H1 (cell line): ENCODE results near the gene ARMCX2. TPM values are rescaled to one million over a fixed set of nuclear protein-coding genes. Genes with fewer than 3 reads are reported as not detected.

ENCODE experiments used
- CTCF ChIA-PET: fragments of 300-600 bp; sonication (Branson Sonifier 250); formaldehyde crosslinking; loops from one replicate; lab custom pipeline; 2021; ENCODE audit not compliant: partially characterized antibody; lab: Charles Lee
- POLR2A ChIA-PET: fragments of 300-600 bp; sonication (Branson Sonifier 250); formaldehyde crosslinking; loops from one replicate; lab custom pipeline; 2021; ENCODE audit warnings: inconsistent platforms; ENCODE audit not compliant: partially characterized antibody; lab: Charles Lee
- DNase-seq, 2 experiments: peaks; one replicate each; pipeline versions ENCODE4 v3.0.0 to v3.0.0-alpha.2; 2010 to 2022; ENCODE audit warnings: low spot score in 2 of 2, low read depth in 1 of 2, mixed read lengths in 1 of 2
- FAIRE-seq: peaks from 2 replicates; lab custom pipeline; 2011; peaks lifted over from hg19 to GRCh38; lab: Jason Lieb, UNC
- H2AFZ ChIP-seq: 2 replicates; pipeline ENCODE4 v1.8.1; 2012; ENCODE audit warnings: low read length, inconsistent platforms
- H2AK5ac ChIP-seq: 2 replicates; pipeline ENCODE4 v1.6.1; 2013; ENCODE audit warnings: low read depth, low read length
- H2BK120ac ChIP-seq: replicated peaks from 2 replicates; pipeline ENCODE3; 2013; ENCODE audit warnings: low read depth, low read length, inconsistent platforms
- H2BK12ac ChIP-seq: 2 replicates; pipeline ENCODE4 v1.6.1; 2013; ENCODE audit warnings: low read depth, low read length
- H2BK15ac ChIP-seq: 2 replicates; pipeline ENCODE4 v1.6.1; 2013; ENCODE audit warnings: low read length
- H2BK20ac ChIP-seq: 2 replicates; pipeline ENCODE4 v1.6.1; 2013; ENCODE audit warnings: low read length
- H2BK5ac ChIP-seq: 2 replicates; pipeline ENCODE4 v1.6.1; 2013; ENCODE audit warnings: low read depth, low read length
- H3K14ac ChIP-seq: 2 replicates; pipeline ENCODE4 v1.6.1; 2013; ENCODE audit warnings: inconsistent platforms; ENCODE audit not compliant: insufficient read length
- H3K18ac ChIP-seq: 2 replicates; pipeline ENCODE4 v1.6.1; 2013; ENCODE audit warnings: low read length; ENCODE audit errors: extremely low read depth
- H3K23ac ChIP-seq: 2 replicates; pipeline ENCODE4 v1.6.1; 2013; ENCODE audit warnings: inconsistent platforms; ENCODE audit not compliant: insufficient read length
- H3K23me2 ChIP-seq: 2 replicates; pipeline ENCODE4 v1.6.1; 2013; ENCODE audit warnings: low read depth, low read length
- H3K27ac ChIP-seq: 2 replicates; pipeline ENCODE4 v1.6.1; 2011; ENCODE audit warnings: low read depth, low read length, inconsistent platforms
- H3K27me3 ChIP-seq, 4 experiments: replicated peaks in 1 of 4; 1 replicate in 1 of 4; 2 replicates in 3 of 4; pipeline versions ENCODE4 v1.6.1 to v1.8.1; 2011 to 2013; ENCODE audit warnings: low read length in 3 of 4, mild to moderate bottlenecking in 3 of 4, inconsistent platforms in 2 of 4, mixed read lengths in 2 of 4, moderate library complexity in 1 of 4; ENCODE audit not compliant: control insufficient read depth in 3 of 4, insufficient read depth in 3 of 4; ENCODE audit errors: extremely low read depth in 1 of 4
- H3K36me3 ChIP-seq, 4 experiments: 2 replicates each; pipeline versions ENCODE4 v1.6.1 to v1.8.1; 2011 to 2013; ENCODE audit warnings: mild to moderate bottlenecking in 4 of 4, low read length in 3 of 4, moderate library complexity in 2 of 4, control low read depth in 1 of 4, inconsistent platforms in 1 of 4; ENCODE audit not compliant: insufficient read depth in 4 of 4, control insufficient read depth in 2 of 4
- H3K4ac ChIP-seq: replicated peaks from 2 replicates; pipeline ENCODE3; 2013; ENCODE audit warnings: low read length, low read depth, mixed read lengths, inconsistent platforms; ENCODE audit not compliant: insufficient read length
- H3K4me1 ChIP-seq, 4 experiments: replicated peaks in 1 of 4; 1 replicate in 1 of 4; 2 replicates in 3 of 4; pipeline versions ENCODE4 v1.6.1 to v1.8.1; 2011 to 2013; ENCODE audit warnings: low read length in 3 of 4, inconsistent platforms in 2 of 4, mixed read lengths in 1 of 4; ENCODE audit not compliant: insufficient read depth in 4 of 4, control insufficient read depth in 3 of 4
- H3K4me2 ChIP-seq, 2 experiments: 2 replicates each; pipeline versions ENCODE4 v1.6.1 to v1.8.1; 2011 to 2013; ENCODE audit warnings: low read depth in 2 of 2, low read length in 2 of 2, control low read depth in 1 of 2, inconsistent platforms in 1 of 2, mild to moderate bottlenecking in 1 of 2; ENCODE audit not compliant: insufficient read depth in 1 of 2
- H3K4me3 ChIP-seq, 4 experiments: fragments of 200-600, 300-600 bp in 1 of 4; sonication (generic), shearing (Covaris generic), sonication (Bioruptor Twin) in 1 of 4; 2 replicates each; pipeline versions ENCODE4 v1.5.1 to v1.8.1; 2011 to 2016; ENCODE audit warnings: low read length in 4 of 4, low read depth in 3 of 4, control low read depth in 2 of 4, inconsistent platforms in 2 of 4, mild to moderate bottlenecking in 2 of 4, mixed read lengths in 1 of 4, moderate library complexity in 1 of 4; ENCODE audit not compliant: insufficient read depth in 2 of 4; ENCODE audit errors: extremely low read depth in 1 of 4
- H3K56ac ChIP-seq: replicated peaks from 2 replicates; pipeline ENCODE3; 2013; ENCODE audit warnings: low read depth, mild to moderate bottlenecking, mixed read lengths, low read length, inconsistent platforms; ENCODE audit not compliant: insufficient read length
- H3K79me1 ChIP-seq: 2 replicates; pipeline ENCODE4 v1.6.1; 2013; ENCODE audit warnings: low read depth, low read length, control low read depth
- H3K79me2 ChIP-seq, 2 experiments: 2 replicates each; pipeline versions ENCODE4 v1.6.1 to v1.8.1; 2012 to 2013; ENCODE audit warnings: low read length in 2 of 2, mild to moderate bottlenecking in 2 of 2, inconsistent platforms in 1 of 2; ENCODE audit not compliant: insufficient read depth in 2 of 2, control insufficient read depth in 1 of 2
- H3K9ac ChIP-seq, 4 experiments: replicated peaks in 1 of 4; 1 replicate in 1 of 4; 2 replicates in 3 of 4; pipeline versions ENCODE4 v1.6.1 to v1.8.1; 2011 to 2013; ENCODE audit warnings: low read depth in 3 of 4, low read length in 3 of 4, control low read depth in 2 of 4, mild to moderate bottlenecking in 2 of 4, moderate library complexity in 2 of 4, inconsistent platforms in 1 of 4; ENCODE audit errors: extremely low read depth in 1 of 4
- H3K9me3 ChIP-seq, 2 experiments: 2 replicates each; pipeline versions ENCODE4 v1.6.1 to v1.8.1; 2012 to 2013; ENCODE audit warnings: mild to moderate bottlenecking in 2 of 2, moderate library complexity in 2 of 2, control low read depth in 1 of 2, inconsistent platforms in 1 of 2, low read depth in 1 of 2, low read length in 1 of 2, mixed read lengths in 1 of 2; ENCODE audit not compliant: insufficient read depth in 2 of 2
- H4K20me1 ChIP-seq, 2 experiments: replicated peaks in 1 of 2; 2 replicates each; pipeline versions ENCODE3 to v1.8.1; 2011 to 2013; ENCODE audit warnings: inconsistent platforms in 2 of 2, low read length in 2 of 2, mild to moderate bottlenecking in 1 of 2; ENCODE audit not compliant: insufficient read depth in 2 of 2, control insufficient read depth in 1 of 2
- H4K5ac ChIP-seq: 2 replicates; pipeline ENCODE4 v1.6.1; 2013; ENCODE audit warnings: low read length, low read depth, mixed read lengths, inconsistent platforms; ENCODE audit not compliant: insufficient read length
- H4K8ac ChIP-seq: 2 replicates; pipeline ENCODE4 v1.8.0; 2013; ENCODE audit warnings: mild to moderate bottlenecking, moderate library complexity, low read length, inconsistent platforms; ENCODE audit not compliant: insufficient read depth; ENCODE audit errors: extremely low read depth
- H4K91ac ChIP-seq: replicated peaks from 2 replicates; pipeline ENCODE3; 2013; ENCODE audit warnings: low read length, mixed read lengths, inconsistent platforms; ENCODE audit not compliant: insufficient read length
- ASH2L ChIP-seq: fragments of 200-600, 300-600 bp; sonication (generic); IDR thresholded peaks from one replicate; pipeline ENCODE4 v1.7.1; 2017; ENCODE audit warnings: low read length
- ATF3 ChIP-seq: IDR thresholded peaks from 2 replicates; pipeline ENCODE4 v1.6.1; 2011; ENCODE audit warnings: low read depth, mild to moderate bottlenecking, low read length; ENCODE audit not compliant: insufficient read depth
- CEBPB ChIP-seq: IDR thresholded peaks from 2 replicates; pipeline ENCODE4 v1.6.1; 2012; ENCODE audit warnings: low read depth, low read length
- CHD1 ChIP-seq: IDR thresholded peaks from 2 replicates; pipeline ENCODE4 v1.6.1; 2012; ENCODE audit warnings: low read depth, low read length, improper control_type of control experiment
- EZH2 ChIP-seq: fragments of 200-600 bp; sonication (generic); IDR thresholded peaks from 2 replicates; pipeline ENCODE4 v1.7.1; 2012; ENCODE audit warnings: low read depth, mild to moderate bottlenecking, moderate library complexity, low read length, inconsistent platforms; ENCODE audit not compliant: severe bottlenecking
- JUN ChIP-seq: IDR thresholded peaks from 2 replicates; pipeline ENCODE4 v1.6.1; 2011; ENCODE audit warnings: low read depth, mild to moderate bottlenecking, improper control_type of control experiment, low read length
- MAFK ChIP-seq: IDR thresholded peaks from 2 replicates; pipeline ENCODE4 v1.6.1; 2012; ENCODE audit warnings: low read depth, mild to moderate bottlenecking, improper control_type of control experiment, low read length
- POU5F1 ChIP-seq: IDR thresholded peaks from 2 replicates; pipeline ENCODE4 v1.6.1; 2011; ENCODE audit warnings: low read depth, mild to moderate bottlenecking, low read length, moderate library complexity
- RAD21 ChIP-seq, 2 experiments: IDR thresholded peaks in 1 of 2; conservative IDR thresholded peaks in 1 of 2; 2 replicates each; pipeline ENCODE4 v1.6.1; 2011; ENCODE audit warnings: low read depth in 2 of 2, low read length in 2 of 2, improper control_type of control experiment in 1 of 2, inconsistent platforms in 1 of 2, mild to moderate bottlenecking in 1 of 2, moderate library complexity in 1 of 2
- TCF12 ChIP-seq: IDR thresholded peaks from 2 replicates; pipeline ENCODE4 v1.6.1; 2011; ENCODE audit warnings: low read depth, mild to moderate bottlenecking, low read length
- TEAD4 ChIP-seq: IDR thresholded peaks from 2 replicates; pipeline ENCODE4 v1.6.1; 2012; ENCODE audit warnings: low read depth, low read length, inconsistent platforms, mixed read lengths
- USF2 ChIP-seq: IDR thresholded peaks from 2 replicates; pipeline ENCODE4 v1.6.1; 2011; ENCODE audit warnings: low read length, improper control_type of control experiment
- YY1 ChIP-seq: IDR thresholded peaks from 2 replicates; pipeline ENCODE4 v1.6.1; 2011; ENCODE audit warnings: low read depth, mild to moderate bottlenecking, low read length
- ZNF274 ChIP-seq: IDR thresholded peaks from 2 replicates; pipeline ENCODE4 v1.7.0; 2012; ENCODE audit warnings: low read length, borderline replicate concordance; ENCODE audit errors: extremely low read depth
- WGBS, 2 experiments: shearing (Covaris generic) in 1 of 2; methylation state at CpG; one replicate each; pipeline versions ENCODE4 v1.1.6 to v1.1.7; 2013 to 2015; ENCODE audit warnings: low lambda C conversion rate in 2 of 2, mixed read lengths in 2 of 2, inconsistent platforms in 1 of 2, low coverage in 1 of 2, missing lambda C conversion rate in 1 of 2; ENCODE audit not compliant: insufficient replicate concordance in 2 of 2, insufficient coverage in 1 of 2, insufficient read length in 1 of 2; ENCODE audit errors: extremely low coverage in 1 of 2, missing lambda C conversion rate in 1 of 2; 5-methylcytosine and 5-hydroxymethylcytosine counted together
- polyA plus RNA-seq, 7 experiments: library from polyadenylated mRNA; depleted of rRNA in 3 of 7; stranded (reverse) in 5 of 7; unstranded in 2 of 7; fragments of >200 nt in 5 of 7; fragments of 200-250 nt in 2 of 7; gene quantifications; 1 replicate in 5 of 7; 2 replicates in 1 of 7; 4 replicates in 1 of 7; pipeline versions ENCODE4 v1.2.1 to v1.2.3, GENCODE V29; 2011 to 2013; ENCODE audit warnings: missing spikeins in 2 of 7, mixed read lengths in 2 of 7
- total RNA-seq: library from RNA; stranded (reverse); fragmentation: NEBNext Ultra II Directional; extraction: Animal tissue kit (Norgen Biotek cat#: 25700); gene quantifications from 2 replicates; pipeline ENCODE4 v1.2.1, GENCODE V29; 2021

ARMCX2 gene
- total and polyA plus RNA-seq, 2 of the 8 experiments (the other 6 are each of a cell fraction or from before 2014, with no cell fraction given), result 39.7 to 113 TPM

GRCh38 chrX:101642093-101642492, 17.6 kb downstream of the ARMCX2 start:
- Histone ChIP-seq H3K23me2 (no peaks in the 10 kb centered on the region), H2BK15ac (no peak overlapping the region), H4K91ac (no peak overlapping the region), H4K20me1 (no peaks in the 10 kb centered on the region), H3K36me3 (no peaks in the 10 kb centered on the region), H2BK12ac (no peak overlapping the region), H3K4me2 (no peak overlapping the region), H3K14ac (no peak overlapping the region), H3K9me3 (no peaks in the 10 kb centered on the region), H3K4ac (no peak overlapping the region), H3K27ac (no peak overlapping the region), H2BK5ac (no peak overlapping the region), H3K79me1 (no peaks in the 10 kb centered on the region), H4K8ac (no peak overlapping the region), H3K4me1 (no peaks in the 10 kb centered on the region), H2AK5ac (no peak overlapping the region), H3K23ac (no peak overlapping the region), H3K27me3 (no peaks in the 10 kb centered on the region), H4K5ac (no peak overlapping the region), H3K79me2 (no peaks in the 10 kb centered on the region), H2AFZ (no peak overlapping the region), H3K56ac (no peak overlapping the region), H2BK20ac (no peak overlapping the region), H2BK120ac (no peak overlapping the region), H3K18ac (no peak overlapping the region), H3K4me3 (no peak overlapping the region), H3K9ac (no peak overlapping the region)
- 60% methylated on average over 1 of the region's 1 CpG; no CpG with 5 or more reads in 1 of the 2 experiments for WGBS, 2 experiments
- POLR2A ChIA-PET, result no interaction called here
- DNase-seq, result no peak
- CTCF ChIA-PET, result interaction anchor here (0.6 to 2.0 kb wide), 2 partner anchors 117 to 161 kb away, joined by 3 to 5 read pairs; no protein-coding TSS in a partner anchor
- no peak for FAIRE-seq
- TF ChIP-seq CHD1 (no peak), ASH2L (no peak), MAFK (no peak), RAD21 (IDR thresholded peaks at IDR 0.05 in 1 of 2, conservative IDR thresholded peaks at IDR 0.05 in 1 of 2; ENCODE audit: low read depth in 2 of 2, low read length in 2 of 2) (no peak), EZH2 (no peak), POU5F1 (no peak), YY1 (no peak), ATF3 (no peak), TEAD4 (no peak), TCF12 (no peak), CEBPB (no peak), ZNF274 (no peak), JUN (no peak), USF2 (no peak)
